Mesenteric fat pad (tissue), 1 donor: ENCODE data around the gene ABCC6. TPM values are rescaled to one million over a fixed set of nuclear protein-coding genes. Genes with fewer than 3 reads are reported as not detected.
"Not testable (repeated sequence)": the region's sequence is repeated elsewhere in the genome, so short reads cannot be mapped to it uniquely, and the experiment has no call there.

Experiments
- DNase-seq: peaks from one replicate; pipeline ENCODE4 v3.0.0-alpha.2; 2020; ENCODE audit warnings: low spot score
- total RNA-seq: library from RNA; stranded (reverse); fragmentation: NEBNext Ultra II Directional; extraction: Animal tissue kit (Norgen Biotek cat#: 25700); gene quantifications from one replicate; pipeline ENCODE4 v1.2.1, GENCODE V29; 2021
- donor health status: DM: yes; HTN: yes; CAD: no.

The ABCC6 gene
- total RNA-seq, 1 donor from 2014 or later, result 6.9 TPM

GRCh38 chr16:16223662-16224241 is 458 bp upstream of the ABCC6 start:
- not testable (repeated sequence) for DNase-seq

- DNase-seq, result not testable (repeated sequence)
Observed at GRCh38 chr16:16221382-16221781, 1.9 kb downstream of the ABCC6 start.

GRCh38 chr16:16220449-16220848 is 2.8 kb downstream of the ABCC6 start:
- DNase-seq, result not testable (repeated sequence)

- DNase-seq, result not testable (repeated sequence)
Observed at GRCh38 chr16:16218787-16219186, 4.5 kb downstream of the ABCC6 start.

- not testable (repeated sequence) for DNase-seq
Observed at GRCh38 chr16:16218349-16218748, 4.9 kb downstream of the ABCC6 start.

GRCh38 chr16:16213863-16214293 is 9.4 kb downstream of the ABCC6 start:
- not testable (repeated sequence) for DNase-seq

GRCh38 chr16:16211404-16211803 is 11.9 kb downstream of the ABCC6 start:
- not testable (repeated sequence) for DNase-seq

- DNase-seq, result peak; percentile 39
Observed at GRCh38 chr16:16208461-16208860, 14.8 kb downstream of the ABCC6 start.

- peak; percentile 39 for DNase-seq
Observed at GRCh38 chr16:16207787-16208334, 15.4 kb downstream of the ABCC6 start.

- DNase-seq, result not testable (repeated sequence)
Observed at GRCh38 chr16:16207097-16207786, 16.1 kb downstream of the ABCC6 start.

GRCh38 chr16:16205864-16206263 is 17.4 kb downstream of the ABCC6 start:
- peak; percentile 1 for DNase-seq

- not testable (repeated sequence) for DNase-seq
Observed at GRCh38 chr16:16204552-16204951, 18.7 kb downstream of the ABCC6 start.

- DNase-seq, result peak; percentile 77
Observed at GRCh38 chr16:16203494-16203893, 19.8 kb downstream of the ABCC6 start.

GRCh38 chr16:16202400-16203143 is 20.7 kb downstream of the ABCC6 start:
- not testable (repeated sequence) for DNase-seq

GRCh38 chr16:16201880-16202279 is 21.4 kb downstream of the ABCC6 start:
- DNase-seq, result not testable (repeated sequence)

- DNase-seq, result not testable (repeated sequence)
Observed at GRCh38 chr16:16200391-16200790, 22.9 kb downstream of the ABCC6 start.

- DNase-seq, result not testable (repeated sequence)
Observed at GRCh38 chr16:16199428-16199827, 23.9 kb downstream of the ABCC6 start.

- DNase-seq, result no peak
Observed at GRCh38 chr16:16197966-16198365, 25.3 kb downstream of the ABCC6 start.

- no peak for DNase-seq
Observed at GRCh38 chr16:16197331-16197730, 26.0 kb downstream of the ABCC6 start.

GRCh38 chr16:16196099-16196498 is 27.2 kb downstream of the ABCC6 start:
- no peak for DNase-seq

GRCh38 chr16:16191493-16192167 is 31.7 kb downstream of the ABCC6 start:
- DNase-seq, result no peak
